GM15510 (cell line): ENCODE data around the gene BAIAP2L1.

Source experiments
- POLR2A ChIP-seq: IDR thresholded peaks from 3 replicates; pipeline ENCODE4 v1.6.1; 2011; ENCODE audit warnings: borderline replicate concordance; ENCODE audit not compliant: insufficient read length; ENCODE audit errors: extremely low read depth

Gene BAIAP2L1, protein sequence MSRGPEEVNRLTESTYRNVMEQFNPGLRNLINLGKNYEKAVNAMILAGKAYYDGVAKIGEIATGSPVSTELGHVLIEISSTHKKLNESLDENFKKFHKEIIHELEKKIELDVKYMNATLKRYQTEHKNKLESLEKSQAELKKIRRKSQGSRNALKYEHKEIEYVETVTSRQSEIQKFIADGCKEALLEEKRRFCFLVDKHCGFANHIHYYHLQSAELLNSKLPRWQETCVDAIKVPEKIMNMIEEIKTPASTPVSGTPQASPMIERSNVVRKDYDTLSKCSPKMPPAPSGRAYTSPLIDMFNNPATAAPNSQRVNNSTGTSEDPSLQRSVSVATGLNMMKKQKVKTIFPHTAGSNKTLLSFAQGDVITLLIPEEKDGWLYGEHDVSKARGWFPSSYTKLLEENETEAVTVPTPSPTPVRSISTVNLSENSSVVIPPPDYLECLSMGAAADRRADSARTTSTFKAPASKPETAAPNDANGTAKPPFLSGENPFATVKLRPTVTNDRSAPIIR

DNA sequence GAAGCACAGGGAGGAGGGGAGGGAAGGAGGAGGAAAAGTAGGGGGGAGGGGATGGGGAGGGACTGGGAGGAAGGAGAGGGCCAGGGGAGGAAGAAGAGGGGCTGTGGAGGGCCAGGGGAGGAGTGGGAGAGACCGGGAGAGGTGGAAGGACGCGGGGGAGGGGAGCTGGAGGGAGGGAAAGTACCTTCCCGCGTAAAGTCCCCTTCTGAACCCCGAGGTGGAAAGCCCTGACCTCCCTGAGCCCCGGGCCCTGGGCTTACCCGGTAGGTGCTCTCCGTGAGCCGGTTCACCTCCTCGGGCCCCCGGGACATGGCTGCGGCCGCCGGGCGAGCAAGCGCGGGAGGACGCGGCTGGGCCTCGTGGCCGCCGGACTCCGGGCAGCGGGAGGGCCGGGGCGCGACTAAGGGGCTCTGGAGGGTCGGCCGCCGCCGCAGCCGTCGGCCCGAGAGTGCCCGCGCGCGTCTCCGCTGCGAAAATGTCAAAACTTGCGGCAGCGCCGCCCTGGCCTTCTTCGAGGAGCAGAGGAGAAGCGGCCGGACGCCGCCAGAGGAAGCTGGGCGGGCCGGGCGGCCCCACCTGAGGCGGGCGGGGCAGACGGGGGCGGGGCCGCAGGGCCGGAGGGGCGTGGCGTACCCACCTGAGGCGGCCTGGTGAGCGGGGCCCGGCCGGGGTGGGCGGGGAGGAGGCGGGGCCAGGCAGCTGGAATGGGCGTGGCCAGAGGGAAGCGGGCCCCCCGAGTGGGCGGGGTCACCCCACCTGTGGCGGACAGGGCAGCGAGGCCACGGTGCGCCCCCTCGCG, at the start of gene BAIAP2L1:
Gene BAIAP2L1 (minus strand): TSS at position 549 of the 799 bp plus-strand sequence. CDS start 238 bp downstream, at position 311.
- peak; percentile 23 for TF ChIP-seq POLR2A

DNA sequence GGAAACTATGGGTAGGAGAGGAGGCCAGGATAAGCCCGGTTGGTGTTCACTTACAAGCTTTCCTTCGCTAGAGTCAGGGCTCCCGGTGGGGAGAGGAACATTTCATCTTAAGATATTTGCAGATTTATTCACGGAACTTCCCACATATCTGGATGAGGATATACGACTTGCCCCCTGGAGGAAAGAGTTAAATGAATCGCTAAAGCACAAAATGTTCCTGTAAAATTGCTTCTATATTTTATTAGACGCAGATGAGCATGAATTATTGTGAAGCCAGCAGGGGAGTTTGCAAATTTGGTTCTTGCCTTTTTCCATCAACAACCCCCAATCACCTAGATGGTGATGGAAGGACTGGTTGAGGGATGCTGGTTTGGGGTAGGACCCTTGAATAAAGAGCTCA, 47.9 kb upstream of the BAIAP2L1 start:
- no peak for TF ChIP-seq POLR2A

DNA sequence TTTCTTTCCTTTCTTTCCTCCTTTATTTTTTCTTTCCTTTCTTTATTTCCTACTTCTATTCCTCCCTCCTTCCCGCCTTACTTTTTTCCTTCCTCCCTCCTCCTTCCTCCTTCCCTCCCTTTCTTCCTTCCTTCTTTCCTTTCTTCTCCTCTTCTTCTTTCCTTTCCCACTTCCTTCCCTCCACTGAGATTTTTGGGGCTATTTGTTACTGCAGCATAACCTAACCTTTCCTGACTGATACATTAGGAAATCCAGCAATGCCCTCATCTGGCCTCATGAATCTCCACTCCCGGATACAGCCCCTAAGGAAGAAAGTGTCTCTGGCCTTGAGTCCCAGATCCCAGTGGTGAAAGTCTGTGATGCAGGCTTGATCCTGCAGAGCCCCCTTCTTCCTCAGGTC, 38.6 kb upstream of the BAIAP2L1 start:
- no peak for TF ChIP-seq POLR2A

GRCh38 chr7:98434087-98434486, 33.2 kb upstream of the BAIAP2L1 start:
- no peak for TF ChIP-seq POLR2A

- TF ChIP-seq POLR2A = no peak
Measured at GRCh38 chr7:98429799-98430198, 28.9 kb upstream of the BAIAP2L1 start.

DNA sequence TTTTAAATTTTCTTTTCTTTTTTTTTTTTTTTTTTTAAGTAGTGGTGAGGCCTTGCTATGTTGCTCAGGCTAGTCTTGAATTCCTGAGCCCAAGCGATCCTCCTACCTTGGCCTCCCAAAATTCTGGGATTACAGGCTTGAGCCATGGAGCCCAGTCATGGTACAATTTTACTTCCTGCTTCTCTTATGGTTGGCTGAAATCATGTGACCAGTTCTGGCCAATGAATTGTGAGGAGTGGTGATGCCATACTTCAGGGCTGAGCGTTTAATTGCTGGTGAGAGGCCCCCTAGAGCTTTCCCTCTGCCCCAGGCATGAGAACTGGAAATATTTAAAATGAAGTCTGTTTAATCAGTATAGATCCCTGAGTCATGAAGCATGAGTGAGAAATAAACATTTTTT, 22.2 kb upstream of the BAIAP2L1 start:
- no peak for TF ChIP-seq POLR2A

DNA sequence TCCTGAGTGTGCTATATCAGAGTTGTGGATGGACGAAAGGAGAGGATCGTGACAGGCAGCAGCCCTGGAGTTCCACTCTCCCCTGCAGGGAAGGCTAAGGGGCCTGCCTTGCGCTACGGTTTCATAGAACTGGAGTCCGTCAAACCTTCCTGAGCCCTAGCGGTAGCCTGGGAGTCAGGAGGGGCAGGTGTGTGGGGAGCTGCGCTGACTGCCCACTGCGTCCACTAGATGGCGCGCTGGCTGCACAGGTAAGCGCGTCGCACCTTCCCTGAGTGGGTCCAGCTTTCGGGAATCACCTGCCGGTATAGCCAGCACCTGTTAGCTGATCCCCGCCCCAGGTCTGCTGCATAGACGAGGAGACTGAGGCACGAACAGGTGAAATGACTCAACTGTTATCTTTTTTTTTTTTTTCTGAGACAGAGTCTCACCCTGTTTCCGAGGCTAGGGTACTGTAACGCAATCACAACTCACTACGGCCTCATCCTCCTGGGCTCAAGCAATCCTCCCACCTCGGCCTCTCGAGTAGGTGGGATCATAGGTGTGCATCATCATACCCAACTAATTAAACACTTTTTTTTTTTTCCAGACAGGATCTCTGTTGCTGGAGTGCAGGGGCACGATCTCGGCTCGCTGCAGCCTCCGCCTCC, 20.2 kb upstream of the BAIAP2L1 start:
- TF ChIP-seq POLR2A = no peak

DNA sequence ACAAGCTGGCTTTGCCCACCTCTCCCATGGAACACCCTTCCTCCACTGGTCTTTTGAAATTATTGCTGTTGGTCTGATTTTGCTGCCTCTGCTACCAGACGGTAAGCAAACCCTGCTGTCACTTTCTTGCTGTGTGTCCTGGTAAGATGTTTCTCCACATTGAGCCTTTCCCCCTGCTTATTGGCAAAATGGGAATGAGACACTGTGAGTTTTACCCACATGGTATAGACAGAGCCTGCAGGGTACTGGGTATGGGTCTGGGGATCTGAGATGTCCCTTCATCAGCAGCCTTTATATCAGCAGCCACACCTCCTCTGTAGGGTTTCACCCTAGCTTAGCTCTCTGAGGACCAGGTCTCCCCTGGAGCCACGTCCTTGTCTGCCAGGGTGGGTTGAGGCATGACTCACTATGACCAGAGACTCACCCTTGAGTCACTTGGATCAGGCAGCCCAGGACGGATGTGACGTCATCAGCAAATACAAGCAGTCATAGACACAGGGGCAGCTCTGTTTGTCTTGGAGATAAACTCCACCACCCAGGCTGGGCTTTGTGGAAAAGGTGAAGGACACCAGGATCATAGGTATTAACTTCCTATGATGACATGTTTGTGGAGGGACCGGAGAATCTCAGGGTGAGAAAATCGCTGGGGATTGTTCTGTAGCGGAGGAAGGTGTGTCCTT, 17.9 kb upstream of the BAIAP2L1 start:
- TF ChIP-seq POLR2A = no peak

- no peak for TF ChIP-seq POLR2A
Measured at GRCh38 chr7:98418271-98418635, 17.4 kb upstream of the BAIAP2L1 start.

DNA sequence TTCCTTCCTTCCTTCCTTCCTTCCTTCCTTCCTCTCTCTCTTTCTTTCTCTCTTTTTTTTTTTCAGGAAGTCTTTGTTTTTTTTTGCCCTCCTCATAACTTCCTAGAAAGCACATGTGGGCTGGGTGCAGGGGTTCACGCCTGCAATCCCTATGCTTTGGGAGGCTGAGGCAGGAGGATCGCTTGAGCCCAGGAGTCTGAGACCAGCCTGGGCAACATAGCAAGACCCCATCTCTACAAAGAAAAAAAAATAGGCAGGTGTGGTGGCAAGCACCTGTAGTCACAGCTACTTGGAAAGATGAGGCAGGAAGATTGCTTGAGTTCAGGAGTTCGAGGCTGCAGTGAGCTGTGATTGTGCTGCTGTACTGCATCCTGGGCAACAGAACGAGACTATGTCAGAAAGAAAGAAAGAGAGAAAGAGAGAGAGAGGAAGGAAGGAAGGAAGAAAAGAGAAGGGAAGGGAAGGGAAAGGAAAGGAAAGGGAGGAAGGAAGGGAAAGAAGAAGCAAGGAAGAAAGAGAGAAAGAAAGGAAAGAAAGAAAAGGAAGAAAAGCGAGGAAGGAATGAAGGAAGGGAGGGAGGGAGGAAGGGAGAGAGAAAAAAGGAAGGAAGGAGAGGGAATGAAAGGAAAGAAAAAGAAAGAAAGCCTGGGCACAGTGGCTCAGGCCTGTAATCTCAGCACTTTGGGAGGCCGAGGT, 13.5 kb upstream of the BAIAP2L1 start:
- no peak for TF ChIP-seq POLR2A

DNA sequence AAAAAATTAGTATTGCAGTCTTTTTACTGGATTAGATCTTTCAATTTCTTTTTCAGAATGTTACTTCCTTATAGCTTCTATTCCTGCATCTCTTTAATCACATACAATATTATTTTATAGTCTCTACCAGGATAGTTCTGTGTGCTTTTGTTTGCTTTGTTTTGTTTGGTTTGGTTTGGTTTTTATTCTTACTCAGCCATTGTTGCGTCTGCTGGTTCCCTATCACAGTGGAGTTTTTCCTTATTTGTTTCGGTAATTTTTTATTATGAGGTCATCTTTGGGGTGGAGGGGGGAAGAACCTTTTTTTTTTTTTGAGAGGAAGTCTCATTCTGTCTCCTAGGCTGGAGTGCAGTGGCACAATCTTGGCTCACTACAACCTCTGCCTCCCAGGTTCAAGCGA, 9.0 kb upstream of the BAIAP2L1 start:
- TF ChIP-seq POLR2A = no peak

- no peak for TF ChIP-seq POLR2A
Measured at GRCh38 chr7:98406827-98407226, 5.9 kb upstream of the BAIAP2L1 start.

- no peak for TF ChIP-seq POLR2A
Measured at GRCh38 chr7:98404840-98405239, 4.0 kb upstream of the BAIAP2L1 start.
